Astrocyte (in vitro differentiated cells and primary cell): Measurements from ENCODE around the gene CHN2. TPM values are rescaled to one million over a fixed set of nuclear protein-coding genes. Genes with fewer than 3 reads are reported as not detected.

ENCODE experiments used
- DNase-seq: peaks from one replicate; pipeline ENCODE4 v3.0.0-alpha.2; 2010; ENCODE audit warnings: low read depth
- FAIRE-seq: peaks from 2 replicates; lab custom pipeline; 2011; peaks lifted over from hg19 to GRCh38; lab: Jason Lieb, UNC
- H2AFZ ChIP-seq: 2 replicates; pipeline ENCODE4 v1.6.0; 2012; ENCODE audit warnings: low read depth, low read length, inconsistent platforms
- H3K27ac ChIP-seq: 2 replicates; pipeline ENCODE4 v1.5.1; 2011; ENCODE audit warnings: low read depth, low read length, inconsistent platforms
- H3K27me3 ChIP-seq: 2 replicates; pipeline ENCODE4 v1.6.0; 2011; ENCODE audit warnings: low read length, inconsistent platforms; ENCODE audit not compliant: insufficient read depth
- H3K36me3 ChIP-seq: 2 replicates; pipeline ENCODE4 v1.5.1; 2011; ENCODE audit warnings: low read length, inconsistent platforms; ENCODE audit not compliant: insufficient read depth
- H3K4me1 ChIP-seq: 2 replicates; pipeline ENCODE4 v1.5.1; 2011; ENCODE audit warnings: low read length, inconsistent platforms; ENCODE audit not compliant: insufficient read depth
- H3K4me2 ChIP-seq: 2 replicates; pipeline ENCODE4 v1.6.0; 2012; ENCODE audit warnings: low read length, inconsistent platforms
- H3K4me3 ChIP-seq: 2 replicates; pipeline ENCODE4 v1.5.1; 2011; ENCODE audit warnings: low read depth, mild to moderate bottlenecking, low read length, inconsistent platforms; ENCODE audit not compliant: insufficient read depth
- H3K79me2 ChIP-seq: 2 replicates; pipeline ENCODE4 v1.6.0; 2012; ENCODE audit warnings: mild to moderate bottlenecking, low read length, inconsistent platforms; ENCODE audit not compliant: insufficient read depth
- H3K9ac ChIP-seq: 2 replicates; pipeline ENCODE4 v1.6.0; 2012; ENCODE audit warnings: mild to moderate bottlenecking, low read length, inconsistent platforms
- H3K9me3 ChIP-seq: 2 replicates; pipeline ENCODE4 v1.5.1; 2012; ENCODE audit warnings: low read depth, mild to moderate bottlenecking, low read length, inconsistent platforms; ENCODE audit not compliant: insufficient read depth
- H4K20me1 ChIP-seq: 2 replicates; pipeline ENCODE4 v1.6.0; 2012; ENCODE audit warnings: low read length, inconsistent platforms; ENCODE audit not compliant: insufficient read depth
- H3K27ac Mint-ChIP-seq: one replicate; pipeline ENCODE4 v1.8.0; 2021; ENCODE audit warnings: mild to moderate bottlenecking, mixed read lengths; ENCODE audit not compliant: unreplicated experiment
- H3K27me3 Mint-ChIP-seq: one replicate; pipeline ENCODE4 v1.8.0; 2021; ENCODE audit warnings: low read depth, mixed read lengths; ENCODE audit not compliant: unreplicated experiment
- H3K36me3 Mint-ChIP-seq: one replicate; pipeline ENCODE4 v1.8.0; 2021; ENCODE audit warnings: low read depth, mixed read lengths; ENCODE audit not compliant: unreplicated experiment
- H3K4me1 Mint-ChIP-seq: one replicate; pipeline ENCODE4 v1.8.0; 2021; ENCODE audit warnings: low read depth, mixed read lengths; ENCODE audit not compliant: unreplicated experiment
- H3K4me3 Mint-ChIP-seq: one replicate; pipeline ENCODE4 v1.8.0; 2021; ENCODE audit warnings: mild to moderate bottlenecking, moderate library complexity, mixed read lengths; ENCODE audit not compliant: unreplicated experiment
- H3K9me3 Mint-ChIP-seq: one replicate; pipeline ENCODE4 v1.8.0; 2021; ENCODE audit warnings: mild to moderate bottlenecking, mixed read lengths; ENCODE audit not compliant: unreplicated experiment
- EZH2 ChIP-seq: IDR thresholded peaks from 2 replicates; pipeline ENCODE4 v1.6.1; 2012; ENCODE audit warnings: mild to moderate bottlenecking, low read length, inconsistent platforms; ENCODE audit not compliant: insufficient read depth
- total RNA-seq: library from RNA; stranded (reverse); gene quantifications from 2 replicates; pipeline ENCODE4 v1.2.1, GENCODE V29; 2021
- TF ChIP-seq, protein P1 (sequence below): IDR thresholded peaks from 2 replicates; pipeline ENCODE4 v1.5.1; 2011; ENCODE audit warnings: low read depth, mild to moderate bottlenecking, inconsistent platforms, low read length, moderate library complexity; ENCODE audit not compliant: insufficient read depth

The CHN2 gene
- total RNA-seq, 1 donor from 2014 or later, result 2.5 TPM

DNA sequence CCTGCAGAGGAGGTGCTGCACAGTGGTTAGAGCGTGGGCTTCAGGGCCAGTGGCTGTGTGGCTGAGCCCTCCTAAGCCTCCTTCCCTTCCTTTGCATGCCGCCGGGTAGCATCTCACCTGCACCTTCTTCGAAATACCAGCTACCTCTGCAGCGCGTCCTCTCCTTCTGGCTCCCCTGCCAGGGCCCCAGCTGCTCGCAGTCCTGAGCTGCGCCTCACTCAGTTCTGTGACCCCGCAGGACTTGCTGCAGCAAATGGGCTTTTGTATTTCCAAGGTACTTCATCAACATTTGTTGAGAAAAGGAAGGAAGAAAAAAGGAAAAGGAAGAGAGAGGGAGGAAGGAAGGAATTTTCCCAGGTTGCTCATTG lies 222.3 kb downstream of the CHN2 start:
- H3K79me2 ChIP-seq, result no peaks in the 10 kb centered on the region
- no peak overlapping the region for H3K27ac ChIP-seq
- no peak for TF ChIP-seq EZH2
- TF ChIP-seq, protein P1, sequence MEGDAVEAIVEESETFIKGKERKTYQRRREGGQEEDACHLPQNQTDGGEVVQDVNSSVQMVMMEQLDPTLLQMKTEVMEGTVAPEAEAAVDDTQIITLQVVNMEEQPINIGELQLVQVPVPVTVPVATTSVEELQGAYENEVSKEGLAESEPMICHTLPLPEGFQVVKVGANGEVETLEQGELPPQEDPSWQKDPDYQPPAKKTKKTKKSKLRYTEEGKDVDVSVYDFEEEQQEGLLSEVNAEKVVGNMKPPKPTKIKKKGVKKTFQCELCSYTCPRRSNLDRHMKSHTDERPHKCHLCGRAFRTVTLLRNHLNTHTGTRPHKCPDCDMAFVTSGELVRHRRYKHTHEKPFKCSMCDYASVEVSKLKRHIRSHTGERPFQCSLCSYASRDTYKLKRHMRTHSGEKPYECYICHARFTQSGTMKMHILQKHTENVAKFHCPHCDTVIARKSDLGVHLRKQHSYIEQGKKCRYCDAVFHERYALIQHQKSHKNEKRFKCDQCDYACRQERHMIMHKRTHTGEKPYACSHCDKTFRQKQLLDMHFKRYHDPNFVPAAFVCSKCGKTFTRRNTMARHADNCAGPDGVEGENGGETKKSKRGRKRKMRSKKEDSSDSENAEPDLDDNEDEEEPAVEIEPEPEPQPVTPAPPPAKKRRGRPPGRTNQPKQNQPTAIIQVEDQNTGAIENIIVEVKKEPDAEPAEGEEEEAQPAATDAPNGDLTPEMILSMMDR, result no peak
- H3K27me3 ChIP-seq, result no peaks in the 10 kb centered on the region
- H3K9me3 Mint-ChIP-seq, result no peaks in the 10 kb centered on the region
- FAIRE-seq, result no peak
- H3K9me3 ChIP-seq, result no peaks in the 10 kb centered on the region
- H3K4me3 ChIP-seq, result no peak overlapping the region
- no peaks in the 10 kb centered on the region for H4K20me1 ChIP-seq
- no peak overlapping the region for H3K9ac ChIP-seq
- H3K27ac Mint-ChIP-seq, result no peak overlapping the region
- peaks cover 3% of the 10 kb centered on the region for H3K36me3 Mint-ChIP-seq
- no peaks in the 10 kb centered on the region for H3K4me1 ChIP-seq
- H3K27me3 Mint-ChIP-seq, result peaks cover 11% of the 10 kb centered on the region
- no peak for DNase-seq
- no peak overlapping the region for H3K4me3 Mint-ChIP-seq
- H2AFZ ChIP-seq, result no peak overlapping the region
- no peaks in the 10 kb centered on the region for H3K4me1 Mint-ChIP-seq
- no peaks in the 10 kb centered on the region for H3K36me3 ChIP-seq
- no peak overlapping the region for H3K4me2 ChIP-seq

DNA sequence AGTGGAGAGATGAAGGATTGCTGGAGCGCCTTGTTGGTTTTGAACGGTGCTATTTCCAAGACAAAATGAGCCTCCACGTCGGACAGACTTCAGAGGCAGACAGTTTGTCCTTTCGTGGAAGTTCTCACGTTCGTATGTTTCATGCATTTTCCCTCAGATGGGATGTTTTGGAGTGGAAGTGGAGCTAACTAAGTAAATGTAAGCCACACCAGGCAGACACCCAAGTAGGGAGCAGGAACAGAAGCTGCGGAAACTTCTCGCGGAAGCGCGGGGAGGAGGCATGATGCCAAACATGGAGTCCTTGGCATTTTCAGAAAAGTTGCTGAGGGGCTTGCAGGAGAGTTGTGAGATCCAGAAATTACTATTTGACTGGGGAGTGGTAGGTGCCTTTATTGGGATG lies 223.5 kb downstream of the CHN2 start:
- Mint-ChIP-seq H3K27ac (no peak overlapping the region), H3K27me3 (peaks cover 11% of the 10 kb centered on the region), H3K9me3 (no peaks in the 10 kb centered on the region), H3K36me3 (peaks cover 3% of the 10 kb centered on the region), H3K4me1 (no peaks in the 10 kb centered on the region), H3K4me3 (no peak overlapping the region)
- Histone ChIP-seq H3K27ac (no peak overlapping the region), H3K4me2 (no peak overlapping the region), H3K9me3 (no peaks in the 10 kb centered on the region), H3K4me3 (no peak overlapping the region), H3K27me3 (peaks cover 4% of the 10 kb centered on the region), H3K9ac (no peak overlapping the region), H2AFZ (no peak overlapping the region), H3K36me3 (no peaks in the 10 kb centered on the region), H3K79me2 (no peaks in the 10 kb centered on the region), H4K20me1 (no peaks in the 10 kb centered on the region), H3K4me1 (no peaks in the 10 kb centered on the region)
- no peak for FAIRE-seq
- no peak for TF ChIP-seq EZH2
- TF ChIP-seq, protein P1, result no peak
- DNase-seq, result no peak

DNA sequence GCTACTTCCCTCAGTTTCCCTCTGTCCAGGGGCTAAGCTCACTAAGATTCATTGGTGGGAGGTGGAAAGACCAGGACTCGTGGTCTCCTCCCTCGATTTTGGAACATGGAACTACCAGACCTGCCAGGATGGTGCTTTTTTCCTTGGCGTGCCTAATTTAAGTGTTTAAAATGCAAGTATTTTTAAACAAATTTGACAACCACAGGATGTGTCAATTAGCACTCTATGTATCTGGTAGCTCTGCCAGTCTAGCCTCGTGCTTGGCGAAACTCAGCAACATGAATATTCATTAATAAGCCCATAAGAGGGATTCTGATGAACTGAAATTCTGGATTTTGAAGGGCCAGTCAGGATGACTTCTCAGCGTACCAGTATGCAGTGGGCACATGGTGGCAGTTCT lies 224.1 kb downstream of the CHN2 start:
- no peak overlapping the region for H3K4me3 ChIP-seq
- FAIRE-seq, result no peak

More for the DNA sequence above, 224.1 kb downstream of the CHN2 start:
- H3K9ac ChIP-seq, result no peak overlapping the region
- H3K27me3 ChIP-seq, result peaks cover 4% of the 10 kb centered on the region
- no peaks in the 10 kb centered on the region for H3K4me1 ChIP-seq
- H3K27ac ChIP-seq, result no peak overlapping the region
- H3K27me3 Mint-ChIP-seq, result peaks cover 11% of the 10 kb centered on the region
- no peak overlapping the region for H3K27ac Mint-ChIP-seq
- H3K79me2 ChIP-seq, result no peaks in the 10 kb centered on the region
- peaks cover 3% of the 10 kb centered on the region for H3K36me3 Mint-ChIP-seq
- H3K4me1 Mint-ChIP-seq, result no peaks in the 10 kb centered on the region
- no peaks in the 10 kb centered on the region for H3K9me3 ChIP-seq
- no peak overlapping the region for H2AFZ ChIP-seq
- H3K4me2 ChIP-seq, result no peak overlapping the region
- H3K36me3 ChIP-seq, result no peaks in the 10 kb centered on the region
- DNase-seq, result no peak
- H3K4me3 Mint-ChIP-seq, result no peak overlapping the region
- no peaks in the 10 kb centered on the region for H3K9me3 Mint-ChIP-seq
- H4K20me1 ChIP-seq, result no peaks in the 10 kb centered on the region
- TF ChIP-seq EZH2, result no peak
- TF ChIP-seq, protein P1, result no peak
